Activated CD4-positive, alpha-beta T cell treated with anti-CD3 and anti-CD28 coated beads for 24 hours (primary cell): ENCODE results near the gene BMPR1A.

Experiments
- DNase-seq, 2 donors: peaks; one replicate each; pipeline ENCODE4 v3.0.0-alpha.2; 2020; ENCODE audit warnings: low read depth in 2 of 2

The BMPR1A gene

DNA sequence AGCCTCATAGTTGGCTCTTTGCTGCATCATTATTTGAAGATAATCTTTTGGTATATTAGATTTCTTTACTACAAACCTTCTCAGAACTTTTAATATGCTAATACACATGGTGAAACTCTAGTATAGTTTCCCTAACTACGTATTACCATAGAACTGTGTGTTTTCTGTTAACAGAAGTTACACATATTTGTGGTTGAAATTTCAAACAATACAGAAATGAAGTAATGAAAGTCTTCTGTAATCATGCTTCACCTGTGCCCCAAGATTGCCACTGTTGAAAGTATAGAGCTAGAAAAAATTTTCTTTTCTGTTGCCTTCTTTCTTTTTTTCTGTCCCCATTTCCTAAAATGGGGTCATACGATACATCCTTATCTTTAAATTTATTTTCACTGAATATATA is 9.1 kb downstream of the BMPR1A start:
- DNase-seq: no peak

DNA sequence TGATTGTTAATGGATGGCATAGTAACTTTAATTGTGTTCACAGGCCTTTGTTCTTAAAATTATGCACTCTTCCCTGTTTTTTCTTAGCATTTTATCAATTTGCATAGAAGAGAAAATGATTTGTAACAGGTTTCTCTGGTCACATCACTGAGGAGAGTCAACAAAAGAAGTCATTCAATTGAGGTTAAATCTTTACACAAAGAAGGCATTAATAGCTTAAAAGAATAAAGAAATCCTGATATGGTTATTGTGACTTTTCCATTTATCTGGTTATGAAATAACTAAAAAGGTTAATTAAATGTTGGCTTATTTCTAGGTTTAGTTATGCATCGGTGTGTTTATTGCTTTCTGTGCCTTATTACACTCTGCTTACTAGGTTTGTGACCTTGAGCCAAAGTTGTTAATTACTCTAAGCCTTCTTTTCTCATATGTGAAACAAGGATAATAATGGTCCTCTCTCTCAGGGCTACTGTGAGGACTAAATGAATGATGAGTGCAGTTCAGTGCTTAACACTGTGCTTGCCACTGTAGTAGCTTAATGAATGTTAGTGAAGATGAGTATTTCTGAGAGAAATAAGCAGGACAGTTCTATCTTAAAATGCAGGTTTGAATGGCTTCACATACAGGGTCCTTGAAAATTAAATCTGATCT is 12.1 kb downstream of the BMPR1A start:
- no peak for DNase-seq

DNA sequence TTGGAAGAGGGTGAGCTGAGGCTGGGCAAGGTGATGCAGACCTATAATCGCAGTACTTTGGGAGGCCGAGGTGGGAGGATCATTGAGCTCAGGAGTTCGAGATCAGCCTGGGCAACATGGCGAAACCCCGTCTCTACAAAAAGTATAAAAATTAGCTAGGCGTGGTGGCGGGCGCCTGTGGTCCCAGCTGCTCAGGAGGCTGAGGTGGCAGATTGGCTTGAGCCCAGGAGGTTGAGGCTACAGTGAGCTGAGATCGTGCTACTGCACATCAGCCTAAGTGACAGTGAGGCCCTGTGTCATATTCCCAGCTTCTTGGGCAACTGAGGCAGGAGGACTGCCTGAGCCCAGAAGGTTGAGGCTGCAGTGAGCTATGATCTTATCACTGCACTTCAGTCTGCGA is 13.6 kb downstream of the BMPR1A start:
- DNase-seq: no peak

DNA sequence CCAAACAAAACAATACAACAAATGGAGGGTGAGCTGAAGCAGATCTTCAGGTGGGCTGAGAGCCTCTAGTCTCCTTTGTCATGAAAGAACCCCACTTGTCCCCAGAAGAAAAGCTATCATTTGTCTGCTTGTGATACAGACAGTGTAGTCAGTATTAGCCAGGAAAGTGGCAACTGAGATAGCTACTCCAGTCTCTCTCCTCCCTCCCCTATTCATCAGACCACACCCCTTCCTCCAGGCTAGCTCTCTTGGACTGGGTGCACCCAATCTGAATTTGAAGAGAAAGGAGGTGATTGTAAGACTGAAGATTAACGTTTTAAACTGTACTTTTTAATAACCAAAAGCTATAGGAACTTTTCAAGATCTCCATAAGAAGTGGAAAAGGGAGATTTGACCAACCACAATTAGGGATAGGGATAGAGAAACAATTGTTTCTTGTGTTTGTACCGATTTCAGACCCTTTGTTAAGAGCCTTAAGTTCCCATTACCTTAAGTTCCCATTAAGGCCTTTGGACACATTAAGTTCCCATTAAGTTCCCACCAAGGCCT is 14.1 kb downstream of the BMPR1A start:
- no peak for DNase-seq

DNA sequence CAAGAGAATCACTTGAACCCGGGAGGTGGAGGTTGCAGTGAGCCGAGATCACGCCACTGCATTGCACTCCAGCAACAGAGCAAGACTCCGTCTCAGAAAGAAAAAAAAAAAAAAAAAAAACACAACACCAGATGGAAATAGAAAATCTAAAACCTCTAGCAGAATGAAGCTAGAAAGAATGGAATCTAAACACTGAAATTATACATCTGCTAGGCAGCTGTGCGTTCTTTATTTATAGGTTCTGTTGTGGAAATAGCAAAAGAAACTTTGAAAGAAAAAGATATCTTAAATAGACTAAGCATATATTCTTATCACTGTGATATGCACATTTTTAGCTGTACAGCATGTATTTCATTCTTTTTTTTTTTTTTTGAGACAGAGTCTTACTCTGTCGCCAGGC is 17.1 kb downstream of the BMPR1A start:
- DNase-seq: no peak

DNA sequence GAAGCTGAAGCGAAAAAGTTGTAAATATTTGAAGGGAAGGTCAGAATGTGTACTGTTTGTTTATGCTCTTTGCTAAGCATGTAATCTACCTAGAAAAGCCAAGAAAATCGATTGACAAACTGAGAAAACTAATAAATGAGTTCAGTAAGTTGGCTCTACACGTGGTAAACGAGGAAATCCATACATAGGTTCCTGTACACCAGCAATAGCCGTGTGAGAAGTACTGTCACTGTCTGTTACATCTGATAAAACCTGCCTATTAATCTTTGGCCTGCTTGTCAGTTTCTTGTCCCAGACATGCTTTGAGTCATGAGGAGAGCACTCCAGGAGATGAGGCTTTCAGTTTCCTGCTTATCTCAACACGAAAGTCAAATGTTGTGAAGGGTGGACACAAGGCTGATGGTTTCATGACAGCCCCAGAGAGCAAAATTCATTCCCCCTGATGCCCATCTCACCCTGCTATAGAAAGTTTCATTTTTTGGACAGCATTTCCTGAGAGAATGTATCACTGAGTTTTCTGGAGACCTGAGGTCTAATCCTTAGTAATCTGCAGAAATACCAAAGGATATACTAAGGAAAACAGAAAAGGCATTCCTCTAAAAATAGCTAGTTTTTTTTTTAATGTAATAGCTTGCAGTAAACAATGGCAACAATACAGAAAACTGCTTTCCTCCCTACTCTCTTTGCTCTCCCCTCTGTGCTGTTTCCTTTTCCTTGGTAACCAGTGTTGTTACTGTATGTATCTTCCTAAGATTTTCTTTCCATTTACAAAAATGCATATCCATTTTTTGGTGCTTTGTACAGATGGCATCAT is 18.8 kb downstream of the BMPR1A start:
- DNase-seq: no peak

DNA sequence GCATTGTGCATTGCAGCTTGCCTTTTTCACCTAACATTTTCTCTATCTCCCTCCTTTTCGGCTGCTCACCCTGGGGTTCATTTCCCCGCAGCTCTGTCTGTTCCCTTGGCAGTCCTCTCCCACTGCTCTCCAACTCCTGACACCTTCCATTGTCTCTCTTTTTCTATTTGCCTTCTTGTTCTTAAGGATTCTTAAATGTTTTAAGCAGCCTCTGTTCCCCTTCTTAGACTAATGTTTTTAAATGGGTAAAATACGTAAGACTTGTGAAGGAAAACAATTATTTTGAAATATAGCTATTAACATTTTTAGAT is 19.4 kb downstream of the BMPR1A start:
- DNase-seq: no peak

DNA sequence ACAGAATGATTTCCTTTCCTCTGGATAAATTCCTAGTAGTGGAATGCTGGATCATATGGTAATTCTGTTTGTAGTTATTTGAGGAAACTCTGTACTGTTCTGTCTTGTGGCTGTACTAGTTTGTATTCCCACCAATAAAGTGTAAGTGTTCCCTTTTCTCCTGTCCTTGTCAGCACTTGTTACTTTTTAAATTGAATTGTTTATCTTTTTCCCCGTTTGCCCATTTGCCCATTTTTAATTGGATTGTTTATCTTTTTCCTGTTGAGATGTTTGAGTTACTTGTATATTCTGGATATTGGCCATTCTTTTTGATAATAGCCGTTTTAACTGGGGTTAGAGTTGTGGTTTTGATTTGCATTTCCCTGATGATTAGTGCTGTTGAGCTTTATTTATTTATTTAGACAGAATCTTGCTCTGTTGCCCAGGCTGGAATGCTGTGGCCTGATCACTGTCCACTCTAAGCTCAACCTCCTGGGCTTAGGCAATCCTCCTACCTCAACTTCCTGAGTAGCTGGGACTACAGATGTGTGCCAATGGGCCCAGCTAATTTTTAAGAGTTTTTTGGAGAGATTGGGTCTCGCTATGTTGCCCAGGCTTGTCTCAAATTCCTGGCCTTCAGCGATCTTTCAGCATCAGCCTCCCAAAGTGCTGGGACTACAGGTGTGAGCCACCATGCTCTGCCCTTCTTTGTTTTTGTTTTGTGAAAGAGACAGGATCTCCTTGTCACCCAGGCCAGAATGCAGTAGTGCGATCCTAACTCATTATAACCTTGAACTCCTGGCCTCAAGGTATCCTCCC is 23.0 kb downstream of the BMPR1A start:
- DNase-seq: no peak

DNA sequence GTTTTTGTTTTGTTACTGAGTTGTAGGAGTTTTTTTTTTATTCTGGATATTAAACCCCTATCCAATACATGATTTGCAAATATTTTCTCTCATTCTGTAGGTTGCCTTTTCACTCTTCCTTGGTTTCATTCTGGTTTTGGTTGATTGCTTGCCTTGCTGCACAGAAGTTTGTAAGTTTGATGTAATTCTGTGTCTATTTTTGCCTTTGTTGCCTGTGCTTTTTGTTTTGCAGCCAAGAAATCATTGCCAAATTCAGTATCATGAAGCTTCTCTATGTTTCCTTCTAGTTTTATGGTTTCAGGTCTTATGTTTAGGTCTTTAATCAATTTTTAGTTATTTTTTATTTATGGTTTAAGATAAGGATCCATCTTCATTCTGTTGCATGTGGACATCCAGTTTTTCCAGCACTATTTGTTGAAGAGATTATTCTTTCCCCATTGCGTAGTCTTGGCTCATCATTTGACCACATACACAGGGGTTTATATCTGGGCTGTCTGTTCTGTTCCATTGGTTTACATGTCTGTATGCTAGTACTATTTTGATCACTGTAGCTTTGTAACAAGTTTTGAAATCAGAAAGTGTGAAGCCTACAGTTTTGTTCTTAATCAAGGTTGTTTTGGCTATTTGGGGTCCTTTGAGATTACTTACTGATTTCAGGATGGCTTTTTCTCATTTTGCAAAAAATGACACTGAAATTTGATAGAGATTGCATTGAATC is 26.4 kb downstream of the BMPR1A start:
- DNase-seq: no peak

DNA sequence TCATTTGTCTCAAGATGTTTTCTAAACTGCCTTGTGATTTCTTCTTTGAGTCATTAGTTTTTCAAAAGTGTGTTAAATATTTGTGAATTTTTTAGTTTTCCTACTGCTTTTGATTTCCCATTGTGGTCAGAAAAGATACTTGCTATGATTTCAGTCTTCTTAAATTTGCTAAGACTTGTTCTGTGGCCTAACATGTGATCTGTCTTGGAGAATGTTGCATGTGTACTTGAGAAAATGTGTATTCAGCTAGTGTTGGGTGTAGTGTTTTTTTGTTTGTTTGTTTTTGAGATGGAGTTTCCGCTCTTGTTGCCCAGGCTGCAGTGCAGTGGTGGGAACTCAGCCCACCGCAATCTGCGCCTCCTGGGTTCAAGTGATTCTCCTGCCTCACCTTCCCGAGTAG is 28.6 kb downstream of the BMPR1A start:
- no peak for DNase-seq

DNA sequence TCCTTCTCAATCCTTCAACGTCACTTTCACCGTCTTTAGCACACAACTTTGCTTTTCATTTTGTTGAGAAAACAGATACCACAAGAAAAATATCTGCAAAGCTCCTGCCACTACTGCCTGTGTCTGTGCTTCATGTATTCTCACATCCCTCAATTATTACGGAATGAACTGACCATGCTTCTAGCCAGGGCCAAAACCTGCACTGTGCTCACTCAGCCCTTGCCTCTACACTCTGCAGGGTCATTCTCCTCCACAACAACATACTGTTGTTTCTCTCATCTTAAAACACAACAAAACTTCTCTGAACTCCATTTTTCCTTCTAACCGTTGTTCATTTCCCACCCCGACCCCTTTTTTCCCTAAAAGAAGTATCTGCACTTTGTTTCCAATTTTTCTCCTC is 29.5 kb downstream of the BMPR1A start:
- DNase-seq: no peak

DNA sequence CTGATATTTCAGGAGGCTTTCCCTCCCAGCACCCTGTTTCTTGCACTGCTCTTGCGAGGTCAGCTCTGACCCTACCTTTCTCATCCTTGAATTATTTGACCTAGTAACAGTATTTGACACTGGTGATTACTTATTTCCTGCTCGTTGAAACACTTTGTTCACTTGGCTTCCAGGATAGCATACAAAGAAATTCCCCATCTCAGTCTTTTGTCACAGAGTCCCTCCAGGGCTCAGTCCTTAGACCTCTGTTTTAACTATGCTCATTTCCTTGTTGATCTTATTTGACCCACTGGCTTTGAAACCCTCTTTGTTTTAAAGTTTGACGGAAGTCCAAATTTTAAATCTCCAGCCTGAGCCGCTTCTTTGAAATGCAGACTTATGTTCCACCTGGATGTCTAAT is 29.9 kb downstream of the BMPR1A start:
- no peak for DNase-seq

DNA sequence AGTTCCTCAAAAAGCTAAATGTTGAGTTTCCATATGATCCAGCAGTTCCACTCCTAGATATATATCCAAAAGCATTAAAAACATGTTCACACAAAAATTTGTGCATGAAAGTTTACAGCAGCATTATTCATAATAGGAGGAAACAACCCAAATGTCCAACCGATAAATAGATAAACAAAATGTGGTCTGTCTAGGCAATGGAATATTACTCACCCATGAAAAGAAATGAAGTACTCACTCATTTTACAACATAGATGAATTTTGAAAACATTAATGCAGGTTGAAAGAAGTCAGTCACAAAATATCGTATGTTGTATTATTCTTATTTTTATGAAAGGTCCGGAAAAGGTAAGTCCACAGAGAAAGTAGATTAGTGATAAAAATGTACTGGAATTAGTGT is 34.0 kb downstream of the BMPR1A start:
- DNase-seq: no peak

DNA sequence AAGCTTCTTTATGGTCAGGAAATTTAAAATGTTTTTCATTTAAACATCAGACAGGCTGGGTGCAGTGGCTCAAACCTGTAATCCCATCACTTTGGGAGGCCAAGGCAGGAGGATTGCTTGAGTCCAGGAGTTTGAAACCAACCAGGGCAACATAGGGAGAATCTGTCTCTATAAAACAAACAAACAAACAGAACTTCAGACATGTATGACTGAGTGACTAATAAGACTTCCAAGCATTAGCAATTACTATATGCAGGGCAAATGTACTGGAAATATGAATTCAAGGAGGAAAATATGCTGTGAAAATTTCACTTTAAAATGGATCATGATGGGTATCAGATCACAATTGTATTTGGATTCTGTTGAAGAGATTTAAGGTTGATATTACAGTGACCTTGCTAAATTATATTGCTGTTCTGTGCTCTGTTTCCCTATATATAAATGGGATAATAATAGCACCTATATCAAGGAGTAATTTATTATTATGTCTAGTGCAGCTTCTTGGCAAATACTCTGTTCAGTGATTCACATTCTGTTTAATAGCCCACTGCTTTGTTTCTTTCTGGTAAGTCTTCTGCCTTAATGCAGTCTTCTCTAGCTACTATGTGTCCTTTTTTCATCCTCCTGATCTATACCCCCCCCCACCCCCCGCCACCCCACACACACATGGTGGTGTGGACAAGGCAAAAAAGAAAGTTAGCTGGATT is 36.2 kb downstream of the BMPR1A start:
- DNase-seq: no peak

DNA sequence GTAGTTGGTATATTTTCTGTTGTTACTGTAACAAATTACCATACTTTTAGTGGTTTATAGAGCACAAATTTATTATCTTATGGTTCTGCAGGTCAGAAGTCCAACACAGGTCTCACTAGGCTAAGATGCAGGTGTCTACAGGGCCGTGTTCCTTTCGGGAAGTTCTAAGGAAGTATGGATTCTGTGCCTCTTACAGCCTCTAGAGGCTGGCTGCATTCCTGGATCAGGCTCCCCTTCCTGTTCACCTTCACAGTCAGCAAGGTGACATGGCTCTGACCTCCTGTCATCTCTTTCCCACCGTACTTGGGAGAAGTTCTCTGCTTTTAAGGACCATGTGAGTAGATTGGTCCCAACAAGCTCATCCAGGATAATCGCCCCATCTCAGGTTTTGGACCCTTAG is 37.3 kb downstream of the BMPR1A start:
- DNase-seq: no peak

DNA sequence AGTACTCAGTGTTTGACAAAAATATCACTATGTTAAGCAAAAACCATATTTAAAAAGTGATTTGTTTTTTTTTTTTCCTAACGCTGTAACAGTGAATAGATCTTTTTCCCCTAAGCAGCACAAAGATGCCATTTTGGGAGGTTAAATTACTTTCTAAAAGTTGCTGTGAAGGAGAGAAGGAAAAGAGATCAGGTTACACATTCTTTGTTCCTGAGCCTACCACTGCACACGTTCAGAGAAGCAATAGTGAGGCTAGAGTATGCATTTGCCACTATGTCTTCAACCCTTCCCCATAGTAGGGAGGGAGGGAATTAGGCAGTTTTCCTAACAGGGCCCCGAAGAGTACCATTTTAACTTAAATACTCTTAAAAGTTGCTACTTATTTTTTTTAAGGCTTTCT is 38.9 kb downstream of the BMPR1A start:
- DNase-seq: no peak

DNA sequence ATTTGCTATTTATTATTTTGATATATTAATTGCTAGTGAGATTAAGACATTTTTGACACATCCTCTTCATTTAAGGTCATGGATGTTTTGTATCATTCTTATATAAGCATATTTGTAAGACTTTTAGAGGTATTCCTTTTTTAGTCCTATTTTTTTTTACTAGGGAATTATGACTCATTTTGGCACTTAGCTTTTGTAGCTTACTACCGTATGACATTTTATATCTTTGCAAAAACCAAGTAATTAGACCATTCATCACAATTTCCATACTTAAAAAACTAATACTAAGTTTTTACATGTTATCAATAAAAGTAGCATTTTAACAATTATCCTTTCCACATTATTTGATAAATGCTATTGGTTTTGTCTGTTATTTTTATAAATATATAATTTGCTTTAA is 41.6 kb downstream of the BMPR1A start:
- no peak for DNase-seq

DNA sequence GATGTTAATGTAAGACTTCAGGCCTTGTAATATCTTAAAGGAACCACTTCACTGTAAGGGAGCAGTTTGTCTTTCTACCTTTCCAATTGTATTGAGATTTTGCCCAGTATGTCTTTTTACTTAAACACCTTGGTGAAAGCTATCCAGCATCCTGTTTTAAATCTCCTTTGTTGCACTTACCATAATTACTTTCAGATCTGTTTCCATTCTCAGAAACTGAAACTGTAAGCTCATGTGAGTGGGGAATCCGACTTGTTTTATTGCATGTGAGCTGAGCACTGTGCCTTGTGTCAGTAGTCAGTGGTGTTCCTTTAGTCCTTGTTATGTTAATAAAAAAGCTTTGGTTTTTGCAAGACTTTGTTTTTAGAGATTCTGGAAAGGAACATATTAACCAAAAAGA is 42.2 kb downstream of the BMPR1A start:
- DNase-seq: no peak

DNA sequence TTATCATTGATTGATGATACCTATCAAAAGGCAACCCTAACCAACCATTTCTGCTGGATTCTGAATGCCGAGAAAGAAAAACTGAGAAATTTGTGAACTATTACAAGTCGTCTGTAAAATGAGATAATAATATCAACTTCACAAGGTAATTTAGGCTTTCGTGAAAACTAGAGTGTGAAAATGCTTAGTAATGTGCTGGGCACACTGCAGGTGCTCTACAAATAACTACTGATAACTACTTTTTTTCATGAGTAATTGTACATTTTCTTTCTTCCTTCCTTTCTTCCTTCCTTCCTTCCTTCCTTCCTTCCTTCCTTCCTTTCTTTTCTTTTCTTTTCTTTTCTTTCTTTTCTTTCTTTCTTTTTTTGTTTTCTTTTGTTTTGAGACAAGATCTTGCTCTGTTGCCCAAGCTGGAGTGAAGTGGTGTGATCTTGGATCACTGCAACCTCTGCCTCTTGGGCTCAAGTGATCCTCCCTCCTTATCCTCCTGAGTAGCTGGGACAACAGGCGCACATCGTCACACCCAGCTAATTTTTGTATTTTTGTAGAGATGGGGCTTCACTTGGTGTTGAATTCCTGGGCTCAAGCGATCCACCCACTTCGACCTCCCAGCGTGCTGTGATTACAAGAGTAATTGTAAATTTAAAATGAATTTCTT is 42.9 kb downstream of the BMPR1A start:
- no peak for DNase-seq

DNA sequence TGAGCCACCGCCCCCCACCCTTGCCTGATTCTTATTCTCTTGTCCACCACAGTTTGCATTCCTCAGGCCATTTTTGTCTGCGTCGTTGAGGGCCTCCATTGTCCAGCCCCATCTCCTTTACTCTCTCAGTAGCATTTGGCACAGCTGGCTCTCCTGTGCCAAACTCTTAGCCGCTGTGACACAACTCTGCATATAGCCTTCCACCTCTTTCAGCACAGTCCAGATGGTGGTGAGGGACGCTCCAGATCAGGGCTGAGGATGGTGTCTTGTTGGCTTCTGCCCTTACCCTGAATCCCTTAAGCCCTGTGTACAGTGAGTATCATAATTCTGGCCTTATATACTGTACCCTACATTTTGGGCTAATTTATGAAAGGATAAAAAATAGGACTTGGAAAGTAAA is 45.6 kb downstream of the BMPR1A start:
- DNase-seq: no peak
